ENCODE data around the gene FAM9A.
"Not testable (repeated sequence)": the region's sequence is repeated elsewhere in the genome, so short reads cannot be mapped to it uniquely, and the experiment has no call there.

The FAM9A gene

GRCh38 chrX:8783097-8783713, 18.0 kb downstream of the FAM9A start:
- H2AFZ ChIP-seq, result peak overlapping the region; percentile 56
- TF ChIP-seq CTCF (IDR thresholded peaks at IDR 0.05), result peak; percentile 42
- no peaks in the 10 kb centered on the region for H3K9me3 ChIP-seq (ENCODE audit: control insufficient read depth, low read length)
- H3K9ac ChIP-seq, result no peak overlapping the region
- H3K79me2 ChIP-seq, result no peaks in the 10 kb centered on the region
- H3K4me2 ChIP-seq (ENCODE audit: low read length), result no peak overlapping the region
- H3K4me3 ChIP-seq (ENCODE audit: low read depth, low read length), result no peak overlapping the region
- H3K36me3 ChIP-seq (ENCODE audit: control insufficient read depth, insufficient read depth, low read length), result no peaks in the 10 kb centered on the region
- H3K27me3 ChIP-seq (ENCODE audit: control insufficient read depth, insufficient read depth, low read length), result no peaks in the 10 kb centered on the region
- no peak overlapping the region for H3K27ac ChIP-seq
- no peaks in the 10 kb centered on the region for H3K4me1 ChIP-seq

GRCh38 chrX:8782595-8782994, 18.6 kb downstream of the FAM9A start:
- Histone ChIP-seq H3K4me3 (ENCODE audit: low read depth, low read length) (no peak overlapping the region), H3K4me2 (ENCODE audit: low read length) (no peak overlapping the region), H3K27me3 (ENCODE audit: control insufficient read depth, insufficient read depth, low read length) (no peaks in the 10 kb centered on the region), H3K27ac (no peak overlapping the region), H3K36me3 (ENCODE audit: control insufficient read depth, insufficient read depth, low read length) (no peaks in the 10 kb centered on the region), H3K4me1 (no peaks in the 10 kb centered on the region), H3K9me3 (ENCODE audit: control insufficient read depth, low read length) (no peaks in the 10 kb centered on the region), H2AFZ (no peak overlapping the region), H3K9ac (no peak overlapping the region), H3K79me2 (no peaks in the 10 kb centered on the region)
- no peak for TF ChIP-seq CTCF (IDR thresholded peaks at IDR 0.05)

- not testable (repeated sequence) for H3K4me3 ChIP-seq (ENCODE audit: low read depth, low read length); H3K36me3 ChIP-seq (ENCODE audit: control insufficient read depth, insufficient read depth, low read length); H3K27me3 ChIP-seq (ENCODE audit: control insufficient read depth, insufficient read depth, low read length); H3K9me3 ChIP-seq (ENCODE audit: control insufficient read depth, low read length); H2AFZ ChIP-seq; H3K27ac ChIP-seq; H3K4me2 ChIP-seq (ENCODE audit: low read length); H3K4me1 ChIP-seq; H3K79me2 ChIP-seq; H3K9ac ChIP-seq
Observed at GRCh38 chrX:8781921-8782320, 19.3 kb downstream of the FAM9A start.

- Histone ChIP-seq H3K79me2 (no peaks in the 10 kb centered on the region), H3K27ac (no peak overlapping the region), H3K9me3 (ENCODE audit: control insufficient read depth, low read length) (no peaks in the 10 kb centered on the region), H3K4me3 (ENCODE audit: low read depth, low read length) (no peak overlapping the region), H3K4me2 (ENCODE audit: low read length) (no peak overlapping the region), H3K9ac (no peak overlapping the region), H3K36me3 (ENCODE audit: control insufficient read depth, insufficient read depth, low read length) (no peaks in the 10 kb centered on the region), H2AFZ (no peak overlapping the region), H3K27me3 (ENCODE audit: control insufficient read depth, insufficient read depth, low read length) (no peaks in the 10 kb centered on the region), H3K4me1 (no peaks in the 10 kb centered on the region)
- no peak for TF ChIP-seq CTCF (IDR thresholded peaks at IDR 0.05)
Observed at GRCh38 chrX:8773117-8773516, 28.1 kb downstream of the FAM9A start.

- Histone ChIP-seq H3K9me3 (ENCODE audit: control insufficient read depth, low read length) (no peaks in the 10 kb centered on the region), H3K4me3 (ENCODE audit: low read depth, low read length) (no peak overlapping the region), H2AFZ (no peak overlapping the region), H3K27ac (no peak overlapping the region), H3K79me2 (no peaks in the 10 kb centered on the region), H3K36me3 (ENCODE audit: control insufficient read depth, insufficient read depth, low read length) (no peaks in the 10 kb centered on the region), H3K27me3 (ENCODE audit: control insufficient read depth, insufficient read depth, low read length) (no peaks in the 10 kb centered on the region), H3K4me1 (no peaks in the 10 kb centered on the region), H3K9ac (no peak overlapping the region), H3K4me2 (ENCODE audit: low read length) (no peak overlapping the region)
- TF ChIP-seq CTCF (IDR thresholded peaks at IDR 0.05), result no peak
Observed at GRCh38 chrX:8760021-8760420, 41.2 kb downstream of the FAM9A start.

- H3K9me3 ChIP-seq (ENCODE audit: control insufficient read depth, low read length); H3K79me2 ChIP-seq; H3K4me1 ChIP-seq; H2AFZ ChIP-seq; H3K4me2 ChIP-seq (ENCODE audit: low read length); H3K4me3 ChIP-seq (ENCODE audit: low read depth, low read length); H3K27ac ChIP-seq; H3K9ac ChIP-seq; H3K36me3 ChIP-seq (ENCODE audit: control insufficient read depth, insufficient read depth, low read length); H3K27me3 ChIP-seq (ENCODE audit: control insufficient read depth, insufficient read depth, low read length): not testable (repeated sequence)
Observed at GRCh38 chrX:8758706-8759105, 42.5 kb downstream of the FAM9A start.

GRCh38 chrX:8757609-8758389, 43.4 kb downstream of the FAM9A start:
- not testable (repeated sequence) for H3K9ac ChIP-seq; H3K27ac ChIP-seq; H3K4me3 ChIP-seq (ENCODE audit: low read depth, low read length); H2AFZ ChIP-seq; H3K79me2 ChIP-seq; H3K9me3 ChIP-seq (ENCODE audit: control insufficient read depth, low read length); H3K4me2 ChIP-seq (ENCODE audit: low read length); H3K27me3 ChIP-seq (ENCODE audit: control insufficient read depth, insufficient read depth, low read length); H3K4me1 ChIP-seq; H3K36me3 ChIP-seq (ENCODE audit: control insufficient read depth, insufficient read depth, low read length)
